Keratinocyte (primary cell): ENCODE data around the gene CSH2. TPM values are rescaled to one million over a fixed set of nuclear protein-coding genes. Genes with fewer than 3 reads are reported as not detected.
"Not testable (repeated sequence)": the region's sequence is repeated elsewhere in the genome, so short reads cannot be mapped to it uniquely, and the experiment has no call there.

ENCODE experiments used
- DNase-seq: peaks from one replicate; pipeline ENCODE4 v3.0.0-alpha.2; 2011; ENCODE audit warnings: low read depth, missing footprints, low spot score
- FAIRE-seq: peaks from 2 replicates; lab custom pipeline; 2011; peaks lifted over from hg19 to GRCh38; lab: Jason Lieb, UNC
- H2AFZ ChIP-seq: 2 replicates; pipeline ENCODE4 v1.6.0; 2012; ENCODE audit warnings: low read length, control low read depth, inconsistent platforms; ENCODE audit not compliant: control insufficient read depth
- H3K27ac ChIP-seq: 2 replicates; pipeline ENCODE4 v1.5.1; 2011; ENCODE audit warnings: low read length; ENCODE audit not compliant: control insufficient read depth, insufficient read depth
- H3K27me3 ChIP-seq: 3 replicates; pipeline ENCODE4 v1.6.0; 2011; ENCODE audit warnings: low read length; ENCODE audit not compliant: control insufficient read depth, insufficient read depth; ENCODE audit errors: extremely low read depth
- H3K36me3 ChIP-seq, 2 experiments: 2 replicates in 1 of 2; 3 replicates in 1 of 2; pipeline ENCODE4 v1.5.1; 2011; ENCODE audit warnings: low read length in 2 of 2, mild to moderate bottlenecking in 1 of 2; ENCODE audit not compliant: control insufficient read depth in 2 of 2, insufficient read depth in 2 of 2; ENCODE audit errors: extremely low read depth in 1 of 2
- H3K4me1 ChIP-seq: 3 replicates; pipeline ENCODE4 v1.5.1; 2011; ENCODE audit warnings: low read length; ENCODE audit not compliant: control insufficient read depth, insufficient read depth; ENCODE audit errors: extremely low read depth
- H3K4me2 ChIP-seq: 3 replicates; pipeline ENCODE4 v1.6.0; 2011; ENCODE audit warnings: low read depth, low read length; ENCODE audit not compliant: control insufficient read depth, insufficient read depth; ENCODE audit errors: extremely low read depth
- H3K4me3 ChIP-seq, 3 experiments: fragments of 200-600 bp in 1 of 3; sonication (generic) in 1 of 3; 2 replicates in 2 of 3; 3 replicates in 1 of 3; pipeline ENCODE4 v1.5.1; 2011 to 2016; ENCODE audit warnings: low read length in 3 of 3, mild to moderate bottlenecking in 3 of 3, control low read depth in 2 of 3, inconsistent platforms in 1 of 3, low read depth in 1 of 3, mixed read lengths in 1 of 3, mixed run types in 1 of 3, moderate library complexity in 1 of 3; ENCODE audit not compliant: control insufficient read depth in 2 of 3, insufficient read depth in 2 of 3; ENCODE audit errors: extremely low read depth in 1 of 3
- H3K79me2 ChIP-seq: 2 replicates; pipeline ENCODE4 v1.6.0; 2012; ENCODE audit warnings: low read length; ENCODE audit not compliant: control insufficient read depth, insufficient read depth
- H3K9ac ChIP-seq: 3 replicates; pipeline ENCODE4 v1.6.0; 2011; ENCODE audit warnings: low read length; ENCODE audit not compliant: control insufficient read depth, insufficient read depth; ENCODE audit errors: extremely low read depth
- H3K9me1 ChIP-seq: 3 replicates; pipeline ENCODE4 v1.6.0; 2011; ENCODE audit warnings: low read length; ENCODE audit not compliant: control insufficient read depth, insufficient read depth; ENCODE audit errors: extremely low read depth
- H3K9me3 ChIP-seq: 2 replicates; pipeline ENCODE4 v1.5.1; 2012; ENCODE audit warnings: low read depth, low read length; ENCODE audit not compliant: control insufficient read depth
- H4K20me1 ChIP-seq: 3 replicates; pipeline ENCODE4 v1.6.0; 2011; ENCODE audit warnings: low read length; ENCODE audit not compliant: control insufficient read depth, insufficient read depth; ENCODE audit errors: extremely low read depth
- dilution Hi-C: fragments of 300-500 bp; cut with MboI; formaldehyde crosslinking; loops from one replicate; pipeline ENCODE4 v1.7.0; 2020; ENCODE audit warnings: low sequenced_read_pairs; ENCODE audit not compliant: extremely low pct_ligation_motif_present
- polyA plus RNA-seq, 5 experiments: library from polyadenylated mRNA; depleted of rRNA in 3 of 5; stranded (reverse) in 3 of 5; stranded (forward) in 1 of 5; unstranded in 1 of 5; fragments of >200 nt; gene quantifications; 1 replicate in 1 of 5; 2 replicates in 3 of 5; 3 replicates in 1 of 5; pipeline versions ENCODE4 v1.2.1 to v1.2.3, GENCODE V29; 2011 to 2012; ENCODE audit warnings: missing spikeins in 2 of 5, low read depth in 1 of 5, low replicate concordance in 1 of 5

The CSH2 gene
- polyA plus RNA-seq, 1 donor (not counting 4 experiments of a cell fraction or from before 2014, with no cell fraction given) = not detected

DNA sequence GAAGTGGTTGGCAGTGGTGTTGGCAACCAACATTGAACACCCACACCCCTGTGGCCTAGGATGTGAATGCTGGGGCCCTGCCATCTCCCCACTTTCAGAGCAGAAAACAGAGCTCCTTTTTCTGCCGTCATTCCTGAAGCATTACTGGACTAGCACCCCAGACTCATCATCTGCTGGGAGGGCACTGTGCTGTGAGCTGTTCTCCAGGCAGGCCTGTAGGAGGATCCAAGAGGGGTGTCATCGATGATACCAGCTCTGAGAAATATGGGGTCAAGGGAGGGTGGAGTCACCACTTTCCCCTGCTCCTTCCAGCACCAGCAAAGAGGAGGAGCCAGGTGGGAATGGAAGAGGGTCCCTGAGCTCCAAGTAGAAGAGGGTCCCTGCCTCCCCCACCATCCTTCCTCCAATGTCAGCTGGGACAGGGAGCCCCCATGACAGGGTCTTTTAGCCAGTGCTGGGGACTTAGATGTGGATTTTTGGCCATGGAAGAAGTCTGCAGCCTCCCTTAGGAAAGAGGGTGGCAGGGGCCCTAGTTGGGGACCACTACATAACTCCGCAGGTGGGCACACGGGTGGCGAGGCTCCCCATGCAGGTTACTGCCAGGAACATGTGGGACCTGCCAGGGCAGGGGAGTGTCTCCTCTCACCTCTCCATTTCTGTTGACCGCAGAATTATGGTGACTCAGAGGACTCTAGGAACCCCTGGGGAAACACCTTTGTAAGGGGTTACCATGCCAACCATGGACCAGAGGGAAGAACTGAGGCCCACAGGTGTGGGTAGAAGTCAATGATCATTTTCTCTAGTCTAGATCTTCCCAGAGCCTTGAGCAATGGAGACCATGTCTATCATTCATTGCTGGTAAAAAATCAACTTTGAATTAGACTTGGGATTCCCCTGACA lies 25.7 kb upstream of the CSH2 start:
- H3K9ac ChIP-seq, H3K27me3 ChIP-seq, H4K20me1 ChIP-seq, H3K4me2 ChIP-seq, dilution Hi-C loops, H3K9me1 ChIP-seq, FAIRE-seq, H3K27ac ChIP-seq, H3K79me2 ChIP-seq, H3K4me3 ChIP-seq, DNase-seq, H3K4me1 ChIP-seq, H3K36me3 ChIP-seq, H3K9me3 ChIP-seq, H2AFZ ChIP-seq: not testable (repeated sequence)

DNA sequence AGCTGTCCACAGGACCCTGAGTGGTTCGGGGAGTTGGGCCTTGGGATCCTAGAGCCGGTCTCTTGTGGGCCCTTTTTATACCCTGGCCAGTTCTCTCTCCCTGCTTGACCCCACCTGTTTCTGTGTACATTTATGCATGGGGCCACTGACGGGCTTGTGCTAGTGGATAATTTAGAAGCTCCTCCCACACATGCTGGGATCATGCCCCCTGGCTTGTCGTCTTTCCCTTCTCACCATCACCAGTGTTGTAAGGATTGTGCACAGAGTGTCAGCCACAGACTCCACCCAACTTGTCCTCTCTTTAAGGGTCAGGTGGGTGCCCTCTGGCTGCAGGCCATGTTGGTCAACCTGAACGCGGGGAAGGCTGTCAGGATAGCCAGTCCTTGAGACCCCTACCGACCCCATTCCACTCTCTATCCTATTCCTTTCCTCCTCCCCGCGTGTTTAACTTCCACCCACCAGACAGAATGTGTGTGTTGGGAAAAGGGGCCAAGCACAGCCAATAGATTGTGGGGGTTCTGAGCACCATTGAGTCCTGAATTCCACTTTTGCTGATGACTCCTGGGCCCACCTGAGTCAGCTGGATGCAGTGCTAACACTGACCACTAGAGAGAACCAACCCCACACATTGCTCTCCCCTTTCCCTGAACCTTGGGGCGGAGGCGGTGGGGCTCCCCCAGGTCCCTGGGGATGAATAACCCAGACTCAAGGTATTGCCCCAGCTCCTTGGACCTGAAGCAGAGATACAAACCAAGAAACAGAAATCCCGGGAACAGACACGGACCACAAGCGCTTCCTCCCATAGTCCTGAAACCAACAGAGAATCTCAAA lies 23.3 kb upstream of the CSH2 start, which contains the start of gene CSH1:
Gene CSH1, minus strand, starts transcription at position 51 of the 831 bp plus-strand sequence. CDS start 63 bp downstream, outside the sequence.
- H3K27me3 ChIP-seq, H3K36me3 ChIP-seq, H3K79me2 ChIP-seq, DNase-seq, H3K9ac ChIP-seq, H3K4me2 ChIP-seq, H3K9me3 ChIP-seq, H3K4me3 ChIP-seq, H4K20me1 ChIP-seq, dilution Hi-C loops, FAIRE-seq, H3K27ac ChIP-seq, H2AFZ ChIP-seq, H3K9me1 ChIP-seq, H3K4me1 ChIP-seq: not testable (repeated sequence)

DNA sequence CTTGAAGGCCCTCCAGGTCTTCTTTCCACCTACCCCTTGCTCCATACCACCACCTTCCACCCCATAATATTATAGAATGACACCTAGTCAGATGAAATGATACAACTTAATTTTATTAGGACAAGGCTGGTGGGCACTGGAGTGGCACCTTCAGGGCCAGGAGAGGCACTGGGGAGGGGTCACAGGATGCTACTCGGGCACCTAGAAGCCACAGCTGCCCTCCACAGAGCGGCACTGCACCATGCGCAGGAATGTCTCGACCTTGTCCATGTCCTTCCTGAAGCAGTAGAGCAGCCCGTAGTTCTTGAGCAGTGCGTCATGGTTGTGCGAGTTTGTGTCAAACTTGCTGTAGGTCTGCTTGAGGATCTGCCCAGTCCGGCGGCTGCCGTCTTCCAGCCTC lies 21.3 kb upstream of the CSH2 start:
- H3K4me2 ChIP-seq, H3K36me3 ChIP-seq, DNase-seq, H3K9me1 ChIP-seq, H3K79me2 ChIP-seq, dilution Hi-C loops, FAIRE-seq, H2AFZ ChIP-seq, H3K4me1 ChIP-seq, H3K27me3 ChIP-seq, H3K27ac ChIP-seq, H3K9me3 ChIP-seq, H3K9ac ChIP-seq, H3K4me3 ChIP-seq, H4K20me1 ChIP-seq: not testable (repeated sequence)

DNA sequence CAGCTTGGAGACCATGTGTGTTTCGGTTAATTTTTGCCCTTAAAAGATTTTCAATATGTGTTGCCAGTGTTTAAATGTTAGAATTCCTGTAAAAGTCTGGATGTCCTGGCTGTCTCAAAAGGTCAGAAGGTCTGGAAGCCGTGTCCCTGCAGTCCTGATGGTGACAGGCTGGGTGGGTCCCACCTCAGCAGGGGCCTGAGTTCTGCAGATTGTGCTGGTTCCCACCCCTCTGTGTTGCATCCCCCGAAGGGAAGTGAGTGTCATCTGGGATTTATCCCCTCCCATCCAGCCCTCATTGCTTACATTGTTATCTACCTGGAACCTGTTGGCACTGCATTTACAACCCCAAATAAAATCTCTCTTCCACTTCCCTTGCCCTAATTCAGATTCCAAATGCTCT lies 20.5 kb upstream of the CSH2 start:
- not testable (repeated sequence) for H2AFZ ChIP-seq, FAIRE-seq

More for the DNA sequence above, 20.5 kb upstream of the CSH2 start:
- H3K27ac ChIP-seq, H3K36me3 ChIP-seq, H3K9me1 ChIP-seq, H3K27me3 ChIP-seq, DNase-seq, H3K4me2 ChIP-seq, H3K9me3 ChIP-seq, H4K20me1 ChIP-seq, dilution Hi-C loops, H3K79me2 ChIP-seq, H3K4me1 ChIP-seq, H3K9ac ChIP-seq, H3K4me3 ChIP-seq: not testable (repeated sequence)
